Transverse colon (tissue), 4 donors: Measurements from ENCODE around the gene PCSK7. TPM values are rescaled to one million over a fixed set of nuclear protein-coding genes. Genes with fewer than 3 reads are reported as not detected.

Experiments
- DNase-seq: peaks from one replicate; pipeline ENCODE4 v3.0.0-alpha.2; 2019
- H3K27ac ChIP-seq, 4 donors: fragments of 200-600 bp; sonication (generic); 2 replicates each; pipeline ENCODE4 v1.5.1; 2016 to 2018; ENCODE audit warnings: inconsistent platforms in 4 of 4
- H3K27me3 ChIP-seq: fragments of 200-600 bp; sonication (generic); 2 replicates; pipeline ENCODE4 v1.5.1; 2017; ENCODE audit warnings: inconsistent platforms
- H3K36me3 ChIP-seq, 4 donors: fragments of 200-600 bp; sonication (generic); 2 replicates each; pipeline ENCODE4 v1.5.1; 2017 to 2019; ENCODE audit warnings: inconsistent platforms in 4 of 4
- H3K4me1 ChIP-seq, 4 donors: fragments of 200-600 bp; sonication (generic); 2 replicates each; pipeline ENCODE4 v1.5.1; 2017 to 2020; ENCODE audit warnings: inconsistent platforms in 4 of 4
- H3K4me3 ChIP-seq, 4 donors: fragments of 200-600 bp; sonication (generic); 1 replicate in 1 of 4; 2 replicates in 3 of 4; pipeline versions ENCODE4 v1.5.1 to v1.6.1; 2017 to 2019; ENCODE audit warnings: inconsistent platforms in 4 of 4
- H3K9me3 ChIP-seq, 2 donors: fragments of 200-600 bp; sonication (generic); 2 replicates each; pipeline ENCODE4 v1.5.1; 2017 to 2019; ENCODE audit warnings: inconsistent platforms in 2 of 2
- CTCF ChIP-seq, 5 experiments: fragments of 200-600 bp in 3 of 5; fragments of 450-650 bp in 2 of 5; sonication (generic) in 3 of 5; IDR thresholded peaks; 1 replicate in 2 of 5; 2 replicates in 3 of 5; pipeline ENCODE4 v1.5.1; 2016 to 2017; ENCODE audit warnings: antibody characterized with exemption in 5 of 5, inconsistent platforms in 3 of 5, mild to moderate bottlenecking in 2 of 5, moderate library complexity in 1 of 5
- EP300 ChIP-seq: sonication (generic); formaldehyde crosslinking; IDR thresholded peaks from one replicate; pipeline ENCODE4 v1.6.1; 2017; ENCODE audit warnings: antibody characterized with exemption, low read depth
- POLR2A ChIP-seq: fragments of 450-650 bp; IDR thresholded peaks from one replicate; pipeline ENCODE4 v1.6.1; 2016; ENCODE audit warnings: antibody characterized with exemption, mild to moderate bottlenecking, moderate library complexity
- POLR2AphosphoS5 ChIP-seq, 3 donors: sonication (generic); formaldehyde crosslinking; IDR thresholded peaks; one replicate each; pipeline ENCODE4 v1.6.1; 2016; ENCODE audit warnings: antibody characterized with exemption in 3 of 3
- WGBS, 2 donors: methylation state at CpG; one replicate each; pipeline ENCODE4 v1.1.5; 2018; ENCODE audit warnings: low coverage in 1 of 2; 5-methylcytosine and 5-hydroxymethylcytosine counted together
- in situ Hi-C, 4 donors: fragments of 200-750 bp; cut with MboI; loops; one replicate each; pipeline versions ENCODE4 v1.15.0 to v1.15.1; 2017; ENCODE audit warnings: low sequenced_read_pairs in 3 of 4, low pct_ligation_motif_present in 1 of 4, low pct_unique_long_range_greater_than_20kb in 1 of 4
- intact Hi-C: fragments of 100-400 bp; cut with DNase I; formaldehyde crosslinking; loops from one replicate; pipeline ENCODE4 v1.15.1; 2023; ENCODE audit warnings: low total_unique reads
- total RNA-seq, 4 donors: library from RNA; depleted of rRNA; stranded (reverse); fragments of >200 nt; gene quantifications; one replicate each; pipeline ENCODE4 v1.1.0, GENCODE V29; 2016

Gene PCSK7
- total RNA-seq, 4 donors from 2014 or later: 182 to 432 (median 204) TPM

GRCh38 chr11:117199916-117200812, 31.7 kb downstream of the PCSK7 start:
- no peaks in the 10 kb centered on the region for H3K27me3 ChIP-seq
- DNase-seq: no peak
- intact Hi-C loops (no loop called here), in situ Hi-C loops (no loop called here)
- H3K4me3 ChIP-seq: peak overlapping the region; percentile 34 to 55 (median 45)
- 38 to 55% methylated on average over 4 to 13 of the region's 13 CpGs for WGBS, 2 donors
- H3K36me3 ChIP-seq: peaks cover 0 to 5% (median 0%) of the 10 kb centered on the region in 4 donors
- TF ChIP-seq EP300 (no peak), POLR2AphosphoS5 (IDR thresholded peaks at IDR 0.05) (peak in 1 of 3 donors; percentile 2), CTCF (IDR thresholded peaks at IDR 0.05) (no peak)
- peak overlapping the region; percentile 84 to 96 (median 88) for H3K27ac ChIP-seq
- peaks cover 11 to 47% (median 24%) of the 10 kb centered on the region in 4 donors for H3K4me1 ChIP-seq
- no peaks in the 10 kb centered on the region for H3K9me3 ChIP-seq

GRCh38 chr11:117199053-117199915, 32.6 kb downstream of the PCSK7 start, which contains the start of gene TAGLN:
TAGLN (plus strand) TSS chr11:117199370; CDS start chr11:117203014, 3,644 bp downstream.
- Histone ChIP-seq H3K27me3 (no peaks in the 10 kb centered on the region), H3K36me3 (peaks cover 0 to 1% (median 0%) of the 10 kb centered on the region in 4 donors), H3K4me1 (peaks cover 11 to 43% (median 25%) of the 10 kb centered on the region in 4 donors), H3K9me3 (no peaks in the 10 kb centered on the region), H3K4me3 (peak within 1 kb of the TSS; percentile 34 to 55 (median 45)), H3K27ac (peak within 1 kb of the TSS; percentile 84 to 96 (median 88))
- DNase-seq: peak; percentile 76
- in situ Hi-C loops: no loop called here
- intact Hi-C loops: no loop called here
- TF ChIP-seq CTCF (IDR thresholded peaks at IDR 0.05) (no peak), POLR2A (peak; percentile 76), EP300 (no peak), POLR2AphosphoS5 (IDR thresholded peaks at IDR 0.05) (peak; percentile 87 to 95 (median 91))
- WGBS, 2 donors: 43% methylated on average over 33 of the region's 34 CpGs; no CpG with 5 or more reads in 1 of the 2 donors

GRCh38 chr11:117198613-117199012, 33.3 kb downstream of the PCSK7 start:
- Histone ChIP-seq H3K27me3 (no peaks in the 10 kb centered on the region), H3K36me3 (peaks cover 0 to 8% (median 0%) of the 10 kb centered on the region in 4 donors), H3K27ac (peak overlapping the region; percentile 84 to 96 (median 88)), H3K9me3 (no peaks in the 10 kb centered on the region), H3K4me3 (peak overlapping the region in 2 of 4 donors; percentile 43 to 47), H3K4me1 (peaks cover 11 to 40% (median 25%) of the 10 kb centered on the region in 4 donors)
- no peak for DNase-seq
- TF ChIP-seq EP300 (no peak), POLR2AphosphoS5 (IDR thresholded peaks at IDR 0.05) (no peak), POLR2A (no peak), CTCF (IDR thresholded peaks at IDR 0.05) (no peak)
- in situ Hi-C loops (no loop called here), intact Hi-C loops (loop anchor here (1.0 kb wide), 1 partner anchor 25 kb away; no protein-coding TSS in a partner anchor)
- WGBS, 2 donors: 68% methylated on average over 4 of the region's 4 CpGs; no CpG with 5 or more reads in 1 of the 2 donors
